GM04504 (cell line): ENCODE results near the gene AFG3L2.

Source experiments
- DNase-seq: peaks from one replicate; pipeline ENCODE4 v3.0.0-alpha.2; 2012; ENCODE audit warnings: low read depth

The AFG3L2 gene

DNA sequence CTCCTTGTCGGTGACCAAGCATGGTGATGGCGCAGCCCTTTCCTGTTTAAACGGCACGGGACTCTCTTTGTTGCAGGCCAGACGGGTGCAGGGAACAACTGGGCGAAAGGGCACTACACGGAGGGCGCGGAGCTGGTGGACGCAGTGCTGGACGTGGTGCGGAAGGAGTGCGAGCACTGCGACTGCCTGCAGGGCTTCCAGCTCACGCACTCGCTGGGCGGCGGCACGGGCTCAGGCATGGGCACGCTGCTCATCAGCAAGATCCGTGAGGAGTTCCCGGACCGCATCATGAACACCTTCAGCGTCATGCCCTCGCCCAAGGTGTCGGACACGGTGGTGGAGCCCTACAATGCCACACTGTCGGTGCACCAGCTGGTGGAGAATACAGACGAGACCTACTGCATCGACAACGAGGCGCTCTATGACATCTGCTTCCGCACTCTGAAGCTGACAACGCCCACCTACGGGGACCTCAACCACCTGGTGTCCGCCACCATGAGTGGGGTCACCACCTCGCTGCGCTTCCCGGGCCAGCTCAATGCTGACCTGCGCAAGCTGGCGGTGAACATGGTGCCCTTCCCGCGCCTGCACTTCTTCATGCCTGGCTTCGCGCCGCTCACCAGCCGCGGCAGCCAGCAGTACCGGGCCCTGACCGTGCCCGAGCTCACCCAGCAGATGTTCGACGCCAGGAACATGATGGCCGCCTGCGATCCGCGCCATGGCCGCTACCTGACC, 51.9 kb downstream of the AFG3L2 start:
- no peak for DNase-seq

DNA sequence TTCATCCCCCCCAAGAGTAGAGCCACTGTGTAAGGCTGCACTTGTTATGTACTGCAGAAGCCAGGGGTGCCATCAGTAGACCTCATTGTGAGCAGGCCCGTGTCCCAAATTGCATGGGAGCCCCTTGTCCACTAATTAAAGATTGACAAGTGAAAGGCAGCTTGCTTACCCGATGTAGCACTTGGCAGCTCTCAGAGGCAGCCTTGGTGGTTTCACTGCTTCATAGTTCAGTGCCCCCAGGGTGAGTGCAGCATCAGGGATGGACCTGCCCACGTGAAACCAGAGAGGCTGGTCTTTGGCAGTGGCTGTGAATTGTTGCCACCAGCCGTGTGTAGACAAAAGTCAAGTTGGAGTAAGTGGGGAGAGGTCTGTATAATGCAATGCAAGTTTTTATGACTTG, 55.7 kb downstream of the AFG3L2 start:
- no peak for DNase-seq

DNA sequence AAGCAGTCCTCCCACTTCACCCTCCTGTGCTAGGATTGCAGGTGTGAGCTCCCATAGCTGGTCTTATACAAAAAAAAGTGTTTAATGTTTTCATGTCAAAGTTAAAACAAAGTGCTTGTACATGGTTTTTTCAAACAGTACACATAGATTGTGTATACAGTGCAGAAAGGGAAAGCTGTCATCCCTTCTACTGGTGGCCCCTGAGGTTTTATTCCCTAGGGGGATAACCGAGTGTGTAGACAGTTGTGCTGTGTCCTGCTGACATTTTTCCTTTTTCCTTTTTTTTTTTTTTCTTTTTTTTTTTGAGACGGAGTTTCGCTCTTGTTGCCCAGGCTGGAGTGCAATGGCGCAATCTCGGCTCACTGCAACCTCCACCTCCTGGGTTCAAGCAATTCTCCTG, 58.2 kb downstream of the AFG3L2 start:
- DNase-seq = no peak

DNA sequence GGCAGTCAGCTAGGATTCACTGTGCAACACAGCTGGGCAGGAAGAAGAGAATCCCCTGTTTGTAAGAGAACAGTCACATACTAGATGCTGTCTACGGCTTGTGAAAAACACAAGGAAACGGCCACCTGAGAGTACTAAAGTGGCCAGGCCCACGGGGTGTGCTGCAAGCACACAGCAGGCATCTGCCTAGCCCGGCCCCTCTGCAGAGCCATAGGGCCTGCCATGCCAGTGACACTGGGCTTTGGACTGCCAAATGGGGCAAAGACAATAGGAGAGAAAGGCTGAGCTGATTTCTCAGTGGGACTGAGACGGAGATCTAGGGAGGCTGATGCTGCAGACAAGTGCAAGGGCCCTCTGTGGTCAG, 58.7 kb downstream of the AFG3L2 start:
- DNase-seq = no peak

DNA sequence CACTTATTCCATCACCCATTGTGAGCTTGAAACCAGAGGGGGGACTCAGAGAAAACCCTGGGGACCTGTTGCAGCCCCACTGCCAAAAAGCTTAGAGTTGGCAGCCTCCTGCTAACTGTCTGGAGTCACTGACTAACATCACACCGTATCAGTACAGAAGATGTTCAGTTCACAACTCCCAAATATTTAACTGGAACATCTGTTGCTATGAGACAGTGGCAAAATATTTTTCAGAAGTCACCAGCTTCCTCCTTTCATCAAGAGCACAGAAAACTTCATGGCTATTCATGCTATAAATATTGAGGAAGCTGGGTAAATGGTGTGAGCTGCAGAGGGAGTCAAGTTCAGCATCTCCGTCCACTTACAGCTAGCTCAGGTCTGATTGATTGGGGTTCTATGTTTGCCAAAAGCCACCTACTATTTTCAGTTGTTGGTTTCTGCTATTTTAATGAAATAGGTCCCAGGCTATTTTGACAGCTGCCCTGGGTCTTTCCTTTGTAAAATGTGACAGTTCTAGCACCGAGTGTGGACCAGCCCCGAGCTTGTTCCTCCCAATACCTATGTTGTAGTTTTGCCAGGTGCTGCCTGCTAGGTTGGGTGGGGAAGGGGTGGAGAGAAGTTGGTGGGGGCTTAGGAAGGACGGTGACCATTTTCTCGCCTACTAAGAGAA, 59.2 kb downstream of the AFG3L2 start:
- peak; percentile 44 for DNase-seq

DNA sequence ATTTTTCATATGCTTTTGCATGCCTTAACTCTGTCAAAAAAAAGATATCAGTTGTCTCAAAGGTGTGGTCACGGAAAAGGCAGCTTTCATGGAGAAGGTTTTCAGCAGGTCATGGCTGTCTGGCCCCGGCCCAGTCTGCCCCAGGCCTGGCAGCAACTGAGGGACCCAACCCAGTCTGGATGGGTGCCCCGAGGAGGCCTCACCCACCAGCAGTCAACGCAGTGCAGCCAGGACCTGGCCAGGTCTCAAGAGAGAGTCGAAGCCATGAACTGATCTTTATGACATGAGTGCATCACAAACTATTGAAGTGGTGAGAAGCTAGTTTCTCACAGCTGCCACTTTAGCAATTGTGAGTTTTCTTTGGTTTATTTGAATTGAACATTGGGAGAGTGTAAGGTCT, 61.1 kb downstream of the AFG3L2 start:
- DNase-seq = no peak

DNA sequence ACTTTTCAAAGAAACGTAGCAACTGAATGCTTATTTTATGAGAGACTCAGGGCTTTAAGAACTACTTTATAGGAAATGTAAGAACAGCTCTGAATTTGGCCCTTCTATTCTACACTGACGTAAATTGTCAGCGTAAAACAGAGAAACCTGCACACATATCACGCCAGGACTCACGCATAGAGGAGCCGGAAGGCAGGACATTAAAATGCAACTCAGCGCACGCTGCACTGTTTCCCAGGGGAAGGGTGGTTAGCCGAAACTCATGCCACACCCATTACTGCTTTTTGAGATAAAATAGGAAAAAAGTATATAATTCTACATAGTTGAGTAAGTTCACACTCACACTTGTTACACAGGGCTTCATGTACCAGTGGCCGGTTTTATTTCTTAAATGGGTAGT, 61.5 kb downstream of the AFG3L2 start:
- DNase-seq = no peak

DNA sequence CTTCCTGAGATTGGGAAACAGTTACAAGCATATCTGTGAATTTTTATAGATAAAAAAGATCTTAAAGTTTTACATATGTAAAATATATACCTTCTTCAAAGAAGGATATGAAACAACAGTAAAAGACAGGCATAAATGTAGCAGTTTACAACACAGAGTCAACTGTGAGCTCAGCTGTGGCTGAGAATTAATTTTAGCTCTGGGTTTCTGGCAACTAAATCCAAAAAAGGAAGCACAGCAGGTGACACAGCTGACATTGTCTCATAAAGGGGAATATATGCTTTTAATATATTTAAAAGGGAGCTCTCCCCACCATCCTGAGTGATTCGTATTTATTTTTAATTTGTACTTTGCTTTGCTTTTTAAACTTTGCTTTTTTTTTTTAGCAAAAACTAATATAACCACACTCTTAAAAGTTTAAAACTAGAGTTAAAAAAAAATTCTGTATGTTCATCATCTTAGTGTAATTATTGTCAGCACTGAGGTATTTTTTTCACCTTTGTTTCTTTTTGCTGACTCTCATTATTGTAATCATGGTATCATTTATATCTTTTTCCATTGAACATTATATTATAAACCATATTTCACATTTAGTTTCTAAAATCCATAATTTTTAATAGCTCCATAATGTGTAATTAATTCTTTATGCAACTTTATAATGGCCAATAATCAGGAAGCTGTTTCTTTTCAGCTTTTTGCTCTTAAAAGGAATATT, 62.3 kb downstream of the AFG3L2 start:
- no peak for DNase-seq

DNA sequence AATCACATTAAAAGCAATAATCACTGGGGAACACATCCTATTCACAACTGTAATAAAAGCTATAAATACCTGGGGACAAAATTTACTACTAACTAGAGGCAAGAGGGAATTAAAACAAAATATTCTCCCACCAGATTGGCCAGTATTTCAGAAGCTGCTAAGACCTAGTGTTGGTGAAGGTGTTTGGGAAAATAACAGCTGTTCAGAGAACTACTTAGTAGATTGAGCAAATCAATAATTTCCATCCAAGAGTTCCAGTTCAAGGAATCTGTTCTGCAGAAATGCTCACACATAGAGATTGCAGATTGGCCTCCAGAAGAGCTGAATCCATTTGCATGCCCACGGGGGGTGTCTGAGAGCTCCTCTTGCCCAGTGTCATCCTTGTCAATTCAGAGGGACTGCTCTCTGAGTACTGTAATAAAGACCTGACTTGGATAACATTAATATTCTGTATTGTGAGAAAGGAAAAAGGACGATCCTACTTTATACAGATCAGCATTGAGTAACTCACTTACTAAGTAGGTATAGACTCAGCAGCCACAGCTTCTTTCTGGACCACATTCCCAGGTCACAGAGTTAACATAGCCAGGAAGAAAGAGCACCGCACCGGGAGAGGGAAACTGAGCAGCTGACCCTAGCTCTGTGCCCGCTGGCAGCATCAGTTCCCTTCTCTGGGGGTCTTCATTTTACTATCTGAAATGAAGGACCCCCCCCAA, 63.3 kb downstream of the AFG3L2 start:
- DNase-seq = no peak

DNA sequence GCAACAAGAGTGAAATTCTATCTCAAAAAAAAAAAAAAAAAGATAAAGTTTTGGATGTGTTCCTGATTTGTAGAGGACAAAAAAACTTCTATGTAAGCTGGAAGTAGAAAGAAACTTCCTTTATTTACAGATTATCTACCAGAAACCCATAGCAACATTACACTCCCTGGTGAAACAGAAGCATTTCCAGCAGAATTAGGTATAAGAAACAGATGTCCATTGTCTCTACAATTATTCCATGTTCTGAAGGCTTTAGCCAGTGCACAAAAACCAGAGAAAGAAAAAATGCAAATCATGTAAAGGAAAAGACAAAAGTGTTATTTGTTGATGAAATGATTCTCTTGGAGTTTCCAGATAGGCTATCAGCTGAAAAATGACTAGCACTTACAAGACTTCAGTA, 64.1 kb downstream of the AFG3L2 start:
- DNase-seq = no peak

DNA sequence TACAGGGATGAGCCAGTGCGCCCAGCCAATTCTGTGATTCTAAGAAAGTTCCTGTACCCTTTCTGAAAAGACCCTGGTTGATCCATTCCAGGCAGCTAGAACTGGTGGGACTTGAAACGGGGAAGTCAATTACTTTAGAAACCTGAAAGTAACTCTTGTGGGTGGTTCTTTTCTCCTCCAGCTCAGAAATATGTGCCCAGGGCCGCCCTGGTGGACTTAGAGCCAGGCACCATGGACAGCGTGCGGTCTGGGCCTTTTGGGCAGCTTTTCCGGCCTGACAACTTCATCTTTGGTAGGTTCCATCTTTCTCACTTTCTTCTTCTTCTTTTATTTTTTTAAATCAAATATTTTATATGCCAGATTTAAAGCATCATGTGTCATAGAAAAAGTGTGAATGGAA, 66.3 kb downstream of the AFG3L2 start:
- no peak for DNase-seq

DNA sequence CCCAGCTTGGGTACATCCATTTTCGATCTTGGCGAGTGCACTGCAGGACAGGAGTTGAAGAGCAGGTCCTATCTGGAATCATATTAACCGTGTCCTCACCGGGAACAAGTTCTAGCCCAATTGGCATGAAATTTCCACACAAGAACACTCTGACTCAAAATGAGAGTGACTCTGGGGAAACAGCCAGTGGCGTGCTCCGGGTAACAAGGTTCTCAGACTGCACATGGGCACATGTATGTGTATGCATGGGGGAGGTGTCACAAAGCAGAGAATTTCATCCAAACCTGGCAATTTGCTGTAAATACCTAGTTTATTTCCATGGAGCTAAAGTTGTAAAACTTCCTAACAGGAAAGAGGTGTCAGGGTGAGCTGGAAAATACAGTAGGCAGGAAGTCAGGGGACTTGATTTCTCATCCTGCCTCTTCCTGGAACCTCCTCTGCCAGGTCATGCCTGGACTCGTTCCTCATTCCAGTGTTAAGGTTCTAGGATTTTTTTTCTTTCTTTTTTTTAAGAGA, 67.3 kb downstream of the AFG3L2 start:
- DNase-seq = no peak

DNA sequence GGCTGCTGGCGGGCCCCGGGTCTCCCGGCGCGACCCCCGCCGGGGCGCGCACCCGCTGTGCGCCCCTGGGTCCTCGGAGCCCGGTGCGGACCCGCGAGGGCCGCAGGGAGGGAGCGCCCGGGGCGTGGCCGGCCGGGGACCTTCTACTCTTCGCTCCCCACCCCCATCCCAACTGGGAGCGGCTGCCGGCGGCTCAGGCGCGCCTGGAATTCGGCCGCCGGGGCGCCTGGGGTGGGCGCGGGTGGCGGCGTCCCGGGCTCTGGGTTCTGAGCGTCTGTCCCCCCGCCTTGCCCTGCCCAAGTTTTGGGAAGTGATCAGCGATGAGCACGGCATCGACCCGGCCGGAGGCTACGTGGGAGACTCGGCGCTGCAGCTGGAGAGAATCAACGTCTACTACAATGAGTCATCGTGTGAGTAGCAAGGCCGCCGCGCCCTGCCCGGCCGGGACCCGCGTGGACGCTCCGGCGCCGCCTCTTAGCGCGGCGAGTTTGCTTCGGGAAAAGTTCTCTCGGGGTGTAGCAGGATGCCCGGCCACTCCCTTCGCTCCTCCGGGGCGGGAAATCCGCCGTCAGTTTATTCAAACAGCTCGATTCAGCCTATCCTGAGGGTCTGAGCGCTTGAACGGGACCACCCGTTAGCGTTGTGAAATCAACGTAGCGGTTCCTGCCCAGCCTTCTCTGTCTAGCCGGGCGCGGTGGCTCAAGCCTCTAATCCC, 68.5 kb downstream of the AFG3L2 start:
- DNase-seq = peak; percentile 76

DNA sequence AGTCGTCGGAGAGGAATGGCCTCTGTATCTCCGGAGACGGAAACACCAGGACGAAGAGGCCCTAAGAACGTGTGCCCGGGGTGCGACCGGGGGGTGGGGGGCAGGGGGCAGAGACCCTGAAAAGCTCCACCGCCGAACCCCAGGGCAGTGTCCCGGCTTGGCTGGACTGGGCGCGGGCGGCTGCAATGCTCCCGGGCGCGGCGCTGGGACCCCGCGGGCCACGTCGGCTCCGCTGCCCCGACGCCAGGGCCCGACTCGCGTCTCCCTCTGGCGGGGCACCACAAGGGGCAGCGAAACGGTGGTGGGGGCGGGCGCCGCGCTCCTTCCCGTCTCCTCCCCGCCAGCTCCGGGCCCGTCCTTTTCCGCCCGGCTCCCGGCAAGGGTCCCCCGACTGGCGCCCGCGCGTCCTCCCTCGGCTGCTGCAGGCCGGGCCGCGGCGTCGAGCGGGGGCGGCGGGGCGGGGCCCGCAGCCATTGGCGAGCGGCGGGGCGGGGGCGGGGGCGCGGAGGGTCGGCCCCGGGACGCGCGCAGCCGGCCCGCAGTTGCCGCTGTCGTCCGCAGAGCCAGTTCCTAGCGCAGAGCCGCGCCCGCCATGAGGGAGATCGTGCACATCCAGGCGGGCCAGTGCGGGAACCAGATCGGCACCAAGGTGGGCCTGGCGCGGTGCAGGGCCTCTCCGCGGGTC, 69.2 kb downstream of the AFG3L2 start, which contains the start of gene TUBB6:
TSS of gene TUBB6 (plus strand) at position 541 of the 685 bp plus-strand sequence. CDS start at position 593, 52 bp downstream.
- DNase-seq = peak; percentile 65

DNA sequence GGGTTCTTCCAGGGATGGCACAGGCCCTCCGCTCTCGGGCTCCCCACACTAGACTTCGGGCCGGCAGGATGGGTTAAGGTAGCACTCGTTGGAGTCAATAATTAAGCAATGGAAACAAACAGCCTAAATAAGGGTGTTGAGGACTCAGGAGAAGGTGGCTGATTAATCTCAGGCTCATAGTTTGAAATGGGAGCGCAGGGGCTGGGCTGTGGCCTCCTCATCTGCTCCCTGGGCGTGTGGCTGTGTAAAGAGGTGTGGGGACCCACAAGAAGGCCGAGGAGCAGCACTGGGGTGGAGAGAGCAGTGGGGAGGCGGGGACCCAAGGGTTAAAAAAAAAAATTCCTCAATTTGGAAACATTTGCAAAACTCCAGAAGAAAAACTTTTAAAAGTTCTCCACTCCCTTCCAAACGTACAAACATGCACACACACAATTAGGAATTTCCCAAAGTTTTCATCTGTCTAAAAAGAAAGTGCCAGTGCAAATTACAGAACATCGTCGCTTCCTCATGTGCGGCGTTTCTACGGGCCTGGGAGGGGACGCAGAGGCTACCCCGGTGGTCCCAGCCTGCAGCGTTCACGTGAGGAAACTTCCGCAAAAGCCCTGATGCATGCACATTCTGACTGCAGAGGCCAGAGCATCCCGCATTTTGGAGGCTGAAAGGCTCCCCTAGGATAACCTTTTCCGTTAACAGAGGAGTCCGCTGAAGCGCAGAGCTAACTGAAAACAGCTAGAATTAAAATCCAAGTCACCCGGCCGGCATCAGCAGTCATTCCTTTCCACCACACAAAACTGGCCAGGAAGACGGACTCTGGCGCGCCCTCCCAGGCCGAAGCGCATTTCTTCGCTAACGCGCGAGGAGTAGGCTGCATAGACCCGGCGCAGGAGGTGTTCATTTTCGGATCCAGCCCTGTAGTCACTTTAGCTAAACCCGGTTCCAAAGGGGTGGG, 70.0 kb downstream of the AFG3L2 start:
- peak; percentile 50 for DNase-seq

DNA sequence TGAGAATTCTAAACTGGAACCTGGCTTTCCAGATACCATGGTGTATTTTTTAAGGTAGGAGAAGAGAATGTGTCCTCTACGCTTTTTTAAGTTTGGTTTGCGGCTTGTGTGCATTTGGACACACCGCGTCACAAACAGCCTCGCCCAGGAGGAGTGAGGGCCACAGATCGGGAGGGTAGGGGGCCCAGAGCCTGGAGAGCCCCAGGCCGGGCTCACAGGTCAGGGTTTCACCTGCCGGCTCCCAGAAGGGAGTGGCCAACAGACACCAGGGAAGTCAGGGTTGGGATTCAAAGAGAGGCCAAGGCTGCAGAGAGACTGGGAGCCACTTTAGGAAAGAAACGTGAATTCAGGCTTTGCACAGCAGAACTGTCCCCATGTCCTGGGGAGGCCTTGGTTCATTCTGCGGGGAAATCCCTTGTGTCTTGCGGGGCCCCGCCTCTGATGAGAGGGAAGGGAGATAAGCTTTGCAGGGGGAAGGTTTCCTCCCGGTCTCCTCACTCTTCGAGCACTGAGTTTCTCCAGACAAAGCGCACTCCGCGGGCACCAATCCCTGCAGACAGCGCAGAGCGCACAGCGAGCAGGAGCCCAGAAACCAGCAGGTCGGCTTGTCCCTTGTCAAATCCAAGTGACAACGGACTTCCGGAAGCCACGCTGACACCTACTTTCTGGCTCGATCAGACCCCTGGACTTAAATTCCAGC, 70.9 kb downstream of the AFG3L2 start:
- DNase-seq = no peak

DNA sequence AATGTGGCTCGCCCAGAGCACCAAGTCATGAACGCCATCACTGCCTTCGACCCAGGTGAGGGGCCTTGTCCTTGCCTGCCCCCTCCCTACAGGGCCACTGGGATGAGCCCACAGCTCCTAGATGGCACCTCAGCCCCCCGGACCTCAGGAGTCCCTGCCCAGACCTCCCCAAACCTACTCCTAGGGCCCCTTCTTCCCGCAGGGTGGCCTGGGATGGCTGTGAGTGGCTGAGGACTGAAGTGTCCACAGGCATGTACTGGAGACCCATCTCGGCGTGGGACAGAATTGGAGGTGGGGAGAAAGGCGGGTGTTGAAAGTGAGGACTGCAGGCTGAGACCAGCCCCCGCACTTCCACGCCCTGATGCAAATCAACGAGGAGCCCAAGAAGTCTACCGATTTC, 71.8 kb downstream of the AFG3L2 start:
- no peak for DNase-seq

DNA sequence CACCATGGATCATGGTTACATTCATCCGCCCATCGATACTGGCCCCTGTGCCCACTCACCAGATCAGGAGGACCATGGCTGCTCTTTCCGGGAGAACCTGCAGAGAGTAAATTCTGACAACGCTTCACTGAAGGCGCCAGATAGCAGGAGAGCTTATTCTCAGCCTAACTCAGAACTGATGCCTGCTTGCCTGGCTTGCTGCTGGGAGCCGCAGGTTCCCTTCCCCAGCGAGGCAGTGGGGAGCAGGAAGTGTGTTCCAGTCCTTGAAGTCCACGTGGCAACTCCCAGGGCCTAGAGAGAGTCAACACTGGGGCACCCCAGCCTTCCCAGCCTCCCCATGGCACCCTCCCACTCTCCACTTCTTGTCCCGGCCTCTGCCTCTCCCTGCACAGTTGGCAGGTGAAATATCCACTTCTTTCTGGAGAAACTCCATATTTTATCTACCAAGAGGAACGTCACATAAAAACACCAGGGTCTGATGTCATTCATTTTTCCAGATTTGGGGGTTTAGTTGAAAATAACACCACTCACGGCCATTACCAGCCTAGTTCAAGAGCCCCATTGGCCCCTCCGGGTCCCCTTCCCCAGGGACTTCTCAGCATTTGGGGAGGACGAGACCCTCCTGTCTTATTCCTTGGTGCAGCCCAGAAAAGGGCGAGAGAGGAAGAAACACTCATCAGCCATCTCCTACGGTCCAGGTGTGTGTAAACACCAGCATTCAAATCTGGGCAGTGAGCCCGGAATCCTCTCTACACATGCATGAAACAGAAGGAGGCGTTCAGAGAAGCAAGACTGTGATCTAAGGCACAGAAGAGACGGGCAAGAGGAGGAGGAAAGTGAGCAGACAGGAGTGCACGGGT, 72.4 kb downstream of the AFG3L2 start:
- DNase-seq = no peak
